HepG2 (cell line): ENCODE data around the gene SLC25A23. TPM values are rescaled to one million over a fixed set of nuclear protein-coding genes. Genes with fewer than 3 reads are reported as not detected.

Experiments
- ARNT2 ChIP-seq: sonication (generic); formaldehyde crosslinking; IDR thresholded peaks from 2 replicates; pipeline ENCODE4 v1.8.0; 2022; ENCODE audit warnings: mild to moderate bottlenecking, low read depth, missing genetic modification reagents, moderate library complexity
- ASH2L ChIP-seq: fragments of 300-600, 200-600 bp; sonication (generic); IDR thresholded peaks from 2 replicates; pipeline ENCODE4 v1.7.0; 2017; ENCODE audit warnings: low read depth, mild to moderate bottlenecking, moderate library complexity, mixed read lengths, low read length; ENCODE audit not compliant: insufficient read length
- CTCF ChIP-seq: sonication (generic); formaldehyde crosslinking; IDR thresholded peaks from 2 replicates; pipeline ENCODE4 v1.5.0; 2020; ENCODE audit warnings: mild to moderate bottlenecking, missing genetic modification reagents, moderate library complexity
- DMTF1 ChIP-seq: sonication (generic); formaldehyde crosslinking; IDR thresholded peaks from 2 replicates; pipeline ENCODE4 v1.4.0; 2020; ENCODE audit warnings: mild to moderate bottlenecking, missing genetic modification reagents
- GABPA ChIP-seq, 2 experiments: IDR thresholded peaks; 2 replicates each; pipeline ENCODE4 v1.6.1; 2011 to 2016; ENCODE audit warnings: low read depth in 2 of 2, low read length in 1 of 2, missing biosample characterization in 1 of 2, missing genetic modification characterization in 1 of 2
- SALL1 ChIP-seq: sonication (generic); formaldehyde crosslinking; IDR thresholded peaks from 2 replicates; pipeline ENCODE4 v1.8.0; 2022; ENCODE audit warnings: mild to moderate bottlenecking, missing genetic modification reagents
- TBX3 ChIP-seq: fragments of 450-650 bp; IDR thresholded peaks from 2 replicates; pipeline ENCODE4 v1.6.1; 2017; ENCODE audit warnings: antibody characterized with exemption, mild to moderate bottlenecking, inconsistent platforms, borderline replicate concordance
- ZBTB1 ChIP-seq: sonication (generic); formaldehyde crosslinking; IDR thresholded peaks from 2 replicates; pipeline ENCODE4 v1.4.0; 2020; ENCODE audit warnings: missing genetic modification reagents, borderline replicate concordance
- ZNF512B ChIP-seq: sonication (generic); formaldehyde crosslinking; IDR thresholded peaks from 2 replicates; pipeline ENCODE4 v1.5.1; 2020; ENCODE audit warnings: missing genetic modification reagents, mild to moderate bottlenecking, borderline replicate concordance
- ZNF564 ChIP-seq: sonication (generic); formaldehyde crosslinking; IDR thresholded peaks from 2 replicates; pipeline ENCODE4 v1.8.1; 2023; ENCODE audit warnings: mild to moderate bottlenecking, missing genetic modification reagents
- ZNF747 ChIP-seq: sonication (generic); formaldehyde crosslinking; IDR thresholded peaks from 2 replicates; pipeline ENCODE4 v1.8.1; 2023; ENCODE audit warnings: missing genetic modification reagents, mild to moderate bottlenecking, borderline replicate concordance
- ZNF839 ChIP-seq: sonication (generic); formaldehyde crosslinking; IDR thresholded peaks from 2 replicates; pipeline ENCODE4 v1.4.0; 2020; ENCODE audit warnings: missing genetic modification reagents, mild to moderate bottlenecking, borderline replicate concordance
- ZUFSP ChIP-seq: sonication (generic); formaldehyde crosslinking; IDR thresholded peaks from 2 replicates; pipeline ENCODE4 v1.9.0; 2021; ENCODE audit warnings: missing genetic modification reagents, mild to moderate bottlenecking, borderline replicate concordance
- ZZZ3 ChIP-seq: sonication (generic); formaldehyde crosslinking; IDR thresholded peaks from 2 replicates; pipeline ENCODE4 v1.4.0; 2020; ENCODE audit warnings: missing genetic modification reagents, mild to moderate bottlenecking, borderline replicate concordance
- polyA plus RNA-seq, 8 experiments: library from polyadenylated mRNA; depleted of rRNA in 3 of 8; stranded (reverse) in 7 of 8; unstranded in 1 of 8; fragments of >200 nt; fragmentation: Illumina TruSeq in 4 of 8; extraction: Trizol in 4 of 8; gene quantifications; 2 replicates each; pipeline versions ENCODE4 v1.2.1 to v1.2.3, GENCODE V29; 2011 to 2016; ENCODE audit warnings: low read depth in 4 of 8, missing spikeins in 1 of 8, mixed read lengths in 1 of 8; ENCODE audit not compliant: insufficient read depth in 1 of 8
- total RNA-seq, 5 experiments: library from RNA; depleted of rRNA; stranded (reverse); fragments of >200 nt; fragmentation: Illumina TruSeq; extraction: Trizol; gene quantifications; 2 replicates each; pipeline ENCODE4 v1.2.3, GENCODE V29; 2016; ENCODE audit warnings: low read depth in 1 of 5

Gene SLC25A23
- total and polyA plus RNA-seq, 2 of the 13 experiments (the other 11 are each of a cell fraction or from before 2014, with no cell fraction given) = 12.4 to 15.2 TPM

GRCh38 chr19:6464070-6464873 is 4.7 kb upstream of the SLC25A23 start, which contains the start of gene CRB3 (continued):
- no peak for TF ChIP-seq TBX3
- TF ChIP-seq SALL1 = peak; percentile 42; the same call in 1 of the 2 replicates
- TF ChIP-seq ZNF564 (CRISPR knock-in tag) = 0 out of 2 replicates have a peak, but pooled peaks have one; percentile 44
- TF ChIP-seq ZNF747 (CRISPR knock-in tag) = peak; percentile 83
- no peak for TF ChIP-seq DMTF1 (CRISPR knock-in tag)
- no peak for TF ChIP-seq ZNF839 (CRISPR knock-in tag)
- TF ChIP-seq CTCF = no peak
- no peak for TF ChIP-seq ASH2L
- TF ChIP-seq ZNF512B (CRISPR knock-in tag) = no peak
- no peak for TF ChIP-seq ZUFSP (CRISPR knock-in tag)
- TF ChIP-seq GABPA (IDR thresholded peaks at IDR 0.05; ENCODE audit: low read depth, low read length) = peak; percentile 47
- TF ChIP-seq GABPA (CRISPR knock-in tag; IDR thresholded peaks at IDR 0.05; ENCODE audit: low read depth) = peak; percentile 79
- TF ChIP-seq ZBTB1 (CRISPR knock-in tag) = no peak
- TF ChIP-seq ARNT2 (CRISPR knock-in tag) = peak; percentile 42
- TF ChIP-seq ZZZ3 (CRISPR knock-in tag) = no peak
